K562 (cell line): ENCODE results near the gene PRIM1. TPM values are rescaled to one million over a fixed set of nuclear protein-coding genes. Genes with fewer than 3 reads are reported as not detected.
A peak's percentile ranks its signal among the peaks of the same experiment; 100 is the strongest.

Source experiments
- ATAC-seq: fragments of 200-7000 bp; cut with Tn5 transposase; 3 replicates; pipeline ENCODE4 v1.9.1; 2020; ENCODE audit warnings: moderate library complexity
- BruUV-seq: library from RNA; stranded (reverse); fragments of 400-500 nt; replicated peaks from 2 replicates; lab custom pipeline; 2021; lab: Mats Ljungman, UMichigan
- CTCF ChIA-PET: fragments of 300-600 bp; formaldehyde crosslinking; extraction: SDS; loops from one replicate; lab custom pipeline; 2021; ENCODE audit warnings: low intra/inter-chr PET ratio; lab: Yijun Ruan, JAX
- POLR2A ChIA-PET: fragments of 300-600, 350-650 bp; sonication (Branson Sonifier 250); formaldehyde crosslinking; extraction: SDS; loops from one replicate; lab custom pipeline; 2021; ENCODE audit warnings: antibody characterized with exemption, inconsistent platforms; lab: Yijun Ruan, JAX
- DNase-seq, 4 experiments: peaks; one replicate each; pipeline versions ENCODE4 v3.0.0 to v3.0.0-alpha.2; 2011 to 2018; ENCODE audit warnings: low spot score in 3 of 4, mixed read lengths in 3 of 4; ENCODE audit errors: extremely low read depth in 1 of 4
- FAIRE-seq: peaks from 2 replicates; lab custom pipeline; 2011; peaks lifted over from hg19 to GRCh38; lab: Jason Lieb, UNC
- H2AFZ ChIP-seq: 2 replicates; pipeline ENCODE4 v1.6.0; 2011; ENCODE audit warnings: low read depth, low read length, control low read depth, inconsistent platforms
- H3K27ac ChIP-seq: fragments of 200-600 bp; 3 replicates; pipeline ENCODE4 v1.8.0; 2011; ENCODE audit warnings: low read depth, mild to moderate bottlenecking, control low read depth, inconsistent platforms, low read length, moderate library complexity, mixed read lengths; ENCODE audit errors: extremely low read depth
- H3K27me3 ChIP-seq, 2 experiments: fragments of 300-600 bp in 1 of 2; 2 replicates in 1 of 2; 3 replicates in 1 of 2; pipeline versions ENCODE4 v1.6.0 to v1.8.0; 2011; ENCODE audit warnings: inconsistent platforms in 2 of 2, low read length in 2 of 2, mild to moderate bottlenecking in 1 of 2, mixed read lengths in 1 of 2, moderate library complexity in 1 of 2; ENCODE audit not compliant: control insufficient read depth in 2 of 2, insufficient read depth in 2 of 2
- H3K36me3 ChIP-seq: fragments of 300-600 bp; 3 replicates; pipeline ENCODE4 v1.8.0; 2011; ENCODE audit warnings: mild to moderate bottlenecking, low read length, inconsistent platforms; ENCODE audit not compliant: control insufficient read depth, insufficient read depth
- H3K4me1 ChIP-seq, 2 experiments: fragments of 200-600 bp in 1 of 2; replicated peaks in 1 of 2; 2 replicates in 1 of 2; 3 replicates in 1 of 2; pipeline versions ENCODE4 v1.5.1 to v1.8.0; 2011; ENCODE audit warnings: inconsistent platforms in 2 of 2, low read length in 2 of 2, mild to moderate bottlenecking in 1 of 2, mixed read lengths in 1 of 2, moderate library complexity in 1 of 2; ENCODE audit not compliant: control insufficient read depth in 2 of 2, insufficient read depth in 2 of 2
- H3K4me2 ChIP-seq: 2 replicates; pipeline ENCODE4 v1.6.1; 2011; ENCODE audit warnings: low read length, control low read depth, inconsistent platforms, mixed read lengths; ENCODE audit not compliant: insufficient read depth
- H3K4me3 ChIP-seq: fragments of 200-600 bp; sonication (generic), shearing (Covaris generic); 2 replicates; pipeline ENCODE4 v1.5.1; 2016; ENCODE audit warnings: control low read depth, inconsistent platforms
- H3K79me2 ChIP-seq: fragments of 200-600 bp; 3 replicates; pipeline ENCODE4 v1.8.0; 2011; ENCODE audit warnings: low read length, inconsistent platforms; ENCODE audit not compliant: control insufficient read depth, insufficient read depth
- H3K9ac ChIP-seq, 2 experiments: 2 replicates each; pipeline versions ENCODE4 v1.6.0 to v1.6.1; 2011; ENCODE audit warnings: low read depth in 2 of 2, low read length in 2 of 2, control low read depth in 1 of 2, inconsistent platforms in 1 of 2, mild to moderate bottlenecking in 1 of 2, mixed read lengths in 1 of 2; ENCODE audit not compliant: insufficient read depth in 1 of 2
- H3K9me1 ChIP-seq: one replicate; pipeline ENCODE4 v1.6.0; 2011; ENCODE audit warnings: inconsistent platforms, mild to moderate bottlenecking, low read length, moderate library complexity; ENCODE audit not compliant: control insufficient read depth, insufficient read depth
- H3K9me3 ChIP-seq: replicated peaks from 2 replicates; pipeline ENCODE4 v1.5.1; 2011; ENCODE audit warnings: low read depth, low read length, inconsistent platforms; ENCODE audit not compliant: control insufficient read depth, insufficient read depth
- H4K20me1 ChIP-seq: replicated peaks from 2 replicates; pipeline ENCODE4 v1.6.1; 2011; ENCODE audit warnings: low read length, inconsistent platforms, mixed read lengths; ENCODE audit not compliant: control insufficient read depth, insufficient read depth
- CSDE1 ChIP-seq, 2 experiments: fragments of 450-650 bp; IDR thresholded peaks; 2 replicates each; pipeline ENCODE4 v1.6.1; 2016; ENCODE audit warnings: mild to moderate bottlenecking in 1 of 2
- HMGXB4 ChIP-seq: sonication (generic); formaldehyde crosslinking; IDR thresholded peaks from 2 replicates; pipeline ENCODE4 v1.8.1; 2023; ENCODE audit warnings: mild to moderate bottlenecking, missing genetic modification reagents
- NFE2 ChIP-seq: IDR thresholded peaks from 2 replicates; pipeline ENCODE4 v1.6.1; 2014; ENCODE audit warnings: antibody characterized with exemption, low read depth
- POLR2A ChIP-seq: fragments of 450-650 bp; conservative IDR thresholded peaks from 2 replicates; pipeline ENCODE4 v1.6.1; 2016
- POLR2AphosphoS5 ChIP-seq: IDR thresholded peaks from 2 replicates; pipeline ENCODE4 v1.6.1; 2011; ENCODE audit warnings: mild to moderate bottlenecking, low read depth, low read length, moderate library complexity; ENCODE audit not compliant: control insufficient read depth, insufficient read depth
- PURB ChIP-seq: sonication (generic); formaldehyde crosslinking; IDR thresholded peaks from 2 replicates; pipeline ENCODE4 v1.9.0; 2021; ENCODE audit warnings: low read depth, mild to moderate bottlenecking, missing genetic modification reagents
- RBFOX2 ChIP-seq: fragments of 200-400 bp; formaldehyde crosslinking; IDR thresholded peaks from 2 replicates; pipeline ENCODE4 v1.6.1; 2017; ENCODE audit warnings: low read depth, mild to moderate bottlenecking, low read length, moderate library complexity
- RBM22 ChIP-seq: fragments of 200-400 bp; formaldehyde crosslinking; IDR thresholded peaks from 2 replicates; pipeline ENCODE4 v1.6.1; 2018; ENCODE audit warnings: low read length, low read depth; ENCODE audit not compliant: poor library complexity, severe bottlenecking
- ZNF12 ChIP-seq: sonication (generic); formaldehyde crosslinking; IDR thresholded peaks from 2 replicates; pipeline ENCODE4 v1.4.0; 2020; ENCODE audit warnings: mild to moderate bottlenecking, missing genetic modification reagents
- ZNF583 ChIP-seq: fragments of 250-450 bp; sonication (Bioruptor Pico); IDR thresholded peaks from 2 replicates; pipeline ENCODE4 v1.4.0; 2020
- WGBS: fragments of 100-300 bp; shearing (Covaris generic); methylation state at CpG from one replicate; pipeline ENCODE4 v1.1.6; 2016; ENCODE audit warnings: low coverage, mixed read lengths; ENCODE audit not compliant: insufficient coverage; ENCODE audit errors: missing lambda C conversion rate; 5-methylcytosine and 5-hydroxymethylcytosine counted together
- in situ Hi-C: fragments of 300-500 bp; cut with MboI; formaldehyde crosslinking; loops from 4 replicates; pipeline ENCODE4 v1.15.0; 2018; ENCODE audit warnings: inconsistent platforms, mixed read lengths
- intact Hi-C: fragments of 100-400 bp; cut with micrococcal nuclease; formaldehyde crosslinking; loops from 2 replicates; pipeline ENCODE4 v1.14.2; 2022
- polyA plus RNA-seq, 8 experiments: library from polyadenylated mRNA; depleted of rRNA in 4 of 8; stranded (reverse) in 5 of 8; unstranded in 3 of 8; fragments of >200 nt; fragmentation: Nextera tagmentation in 2 of 8; fragmentation: Illumina TruSeq in 1 of 8; extraction: Ambion mirVana in 2 of 8; extraction: Trizol in 1 of 8; gene quantifications; 2 replicates each; pipeline versions ENCODE4 v1.2.1 to v1.2.3, GENCODE V29; 2011 to 2014; ENCODE audit warnings: inconsistent platforms in 1 of 8, missing spikeins in 1 of 8
- total RNA-seq, 7 experiments: library from RNA; depleted of rRNA in 6 of 7; stranded (reverse); fragments of >200 nt in 6 of 7; fragmentation: Illumina TruSeq in 2 of 7; extraction: Trizol in 2 of 7; gene quantifications; 2 replicates each; pipeline versions ENCODE4 v1.2.1 to v1.2.3, GENCODE V29; 2011 to 2021; ENCODE audit warnings: low replicate concordance in 1 of 7

The PRIM1 gene
- total and polyA plus RNA-seq, 9 of the 15 experiments (the other 6 are each of a cell fraction or from before 2014, with no cell fraction given), result 67.2 to 179 (median 140) TPM

GRCh38 chr12:56716458-56716857 is 35.7 kb downstream of the PRIM1 start:
- ChIA-PET POLR2A (interaction anchor here (0.6 to 2.0 kb wide), 7 partner anchors 9 to 37 kb away, joined by 3 to 27 read pairs (median 6); partner anchors contain the start of genes NACA and PTGES3), CTCF (no interaction called here)
- Histone ChIP-seq H3K27me3 (no peaks in the 10 kb centered on the region), H3K36me3 (peaks cover 94% of the 10 kb centered on the region), H3K4me2 (no peak overlapping the region), H3K27ac (peak overlapping the region; percentile 19; the same call in 1 of the 3 replicates), H3K79me2 (peaks cover 71% of the 10 kb centered on the region), H3K9ac (no peak overlapping the region; a peak in 1 of 4 replicates), H3K4me3 (no peak overlapping the region), H2AFZ (no peak overlapping the region), H3K9me3 (no peaks in the 10 kb centered on the region), H4K20me1 (peaks cover 53% of the 10 kb centered on the region), H3K4me1 (peaks cover 22 to 28% of the 10 kb centered on the region in 2 experiments), H3K9me1 (peaks cover 32% of the 10 kb centered on the region)
- intact Hi-C loops, result no loop called here
- in situ Hi-C loops, result no loop called here
- FAIRE-seq (no peak), DNase-seq (peak in 2 of 4 experiments; percentile 25 to 32), ATAC-seq (no peak)
- WGBS, result 85% methylated on average over 1 of the region's 1 CpG
- no peak for TF ChIP-seq NFE2
- TF ChIP-seq POLR2A, result peak; percentile 7; the same call in 1 of the 2 replicates
- BruUV-seq, result no TSS peak

- H3K36me3 ChIP-seq, result peaks cover 91% of the 10 kb centered on the region
- H3K4me2 ChIP-seq, result no peak overlapping the region
- no TSS peak for BruUV-seq
- ChIA-PET CTCF (no interaction called here), POLR2A (interaction anchor here (0.9 to 2.0 kb wide), 5 partner anchors 8 to 32 kb away, joined by 3 to 27 read pairs (median 10); partner anchors contain the start of genes NACA and PTGES3)
- peaks cover 64% of the 10 kb centered on the region for H3K79me2 ChIP-seq
- FAIRE-seq, result no peak
- TF ChIP-seq HMGXB4 (CRISPR knock-in tag) (0 out of 2 replicates have a peak, but pooled peaks have one; percentile 15), POLR2AphosphoS5 (peak; percentile 10; the same call in 1 of the 2 replicates), RBFOX2 (peak; percentile 29), RBM22 (no peak), ZNF12 (CRISPR knock-in tag) (no peak), POLR2A (0 out of 2 replicates have a peak, but pooled peaks have one; percentile 29), PURB (CRISPR knock-in tag) (no peak), ZNF583 (CRISPR knock-in tag) (no peak), CSDE1 (IDR thresholded peaks at IDR 0.05) (no peak)
- H2AFZ ChIP-seq, result no peak overlapping the region
- 80% methylated on average over 8 of the region's 8 CpGs for WGBS
- no peaks in the 10 kb centered on the region for H3K27me3 ChIP-seq
- peak in 1 of 4 experiments; percentile 9 for DNase-seq
- peak overlapping the region in 1 of 2 experiments; percentile 4; a peak in 1 of 4 replicates for H3K9ac ChIP-seq
- no peak for ATAC-seq
- intact Hi-C loops, result no loop called here
- peaks cover 15 to 22% of the 10 kb centered on the region in 2 experiments for H3K4me1 ChIP-seq
- no peak overlapping the region for H3K4me3 ChIP-seq
- peaks cover 46% of the 10 kb centered on the region for H4K20me1 ChIP-seq
- peaks cover 25% of the 10 kb centered on the region for H3K9me1 ChIP-seq
- in situ Hi-C loops, result no loop called here
- no peaks in the 10 kb centered on the region for H3K9me3 ChIP-seq
- H3K27ac ChIP-seq, result no peak overlapping the region
Observed at GRCh38 chr12:56715798-56716197, 36.3 kb downstream of the PRIM1 start.
